HepG2 (cell line): ENCODE results near the gene TMEM117. TPM values are rescaled to one million over a fixed set of nuclear protein-coding genes. Genes with fewer than 3 reads are reported as not detected.

Experiments used
- ATAC-seq: fragments of 200-7000 bp; cut with Tn5 transposase; 3 replicates; pipeline ENCODE4 v1.9.1; 2020; ENCODE audit warnings: mild to moderate bottlenecking, moderate library complexity
- BruUV-seq: library from RNA; stranded (reverse); fragments of 400-500 nt; replicated peaks from 2 replicates; lab custom pipeline; 2021; lab: Mats Ljungman, UMichigan
- CTCF ChIA-PET: fragments of 300-600 bp; formaldehyde crosslinking; extraction: SDS; loops from one replicate; lab custom pipeline; 2021; ENCODE audit warnings: low total read pairs, inconsistent platforms, low intra/inter-chr PET ratio; lab: Yijun Ruan, JAX
- POLR2A ChIA-PET: fragments of 350-600 bp; sonication (Branson Sonifier 250); formaldehyde crosslinking; loops from one replicate; lab custom pipeline; 2020; ENCODE audit warnings: antibody characterized with exemption, inconsistent platforms; lab: Yijun Ruan, JAX
- DNase-seq: peaks from one replicate; pipeline ENCODE4 v3.0.0-alpha.2; 2015; ENCODE audit warnings: low spot score
- FAIRE-seq: peaks from 3 replicates; lab custom pipeline; 2011; peaks lifted over from hg19 to GRCh38; lab: Jason Lieb, UNC
- H2AFZ ChIP-seq: one replicate; pipeline ENCODE4 v1.6.1; 2011; ENCODE audit warnings: low read length, inconsistent platforms
- H3K27ac ChIP-seq: fragments of 300-600 bp; 3 replicates; pipeline ENCODE4 v1.8.0; 2011; ENCODE audit warnings: mixed run types, mild to moderate bottlenecking, mixed read lengths, low read length, inconsistent platforms; ENCODE audit not compliant: insufficient read depth; ENCODE audit errors: extremely low read length
- H3K27me3 ChIP-seq, 2 experiments: fragments of 200-600 bp in 1 of 2; 2 replicates in 1 of 2; 3 replicates in 1 of 2; pipeline versions ENCODE4 v1.6.0 to v1.8.0; 2011; ENCODE audit warnings: low read length in 2 of 2, mild to moderate bottlenecking in 2 of 2, moderate library complexity in 2 of 2, inconsistent platforms in 1 of 2; ENCODE audit not compliant: insufficient read depth in 2 of 2, control insufficient read depth in 1 of 2
- H3K36me3 ChIP-seq, 2 experiments: fragments of 200-600 bp in 1 of 2; replicated peaks in 1 of 2; 2 replicates in 1 of 2; 3 replicates in 1 of 2; pipeline versions ENCODE4 v1.5.1 to v1.8.0; 2011; ENCODE audit warnings: low read length in 2 of 2, inconsistent platforms in 1 of 2; ENCODE audit not compliant: insufficient read depth in 2 of 2, control insufficient read depth in 1 of 2
- H3K4me1 ChIP-seq: 2 replicates; pipeline ENCODE4 v1.5.1; 2012; ENCODE audit warnings: low read length, inconsistent platforms; ENCODE audit not compliant: insufficient read depth
- H3K4me2 ChIP-seq: 2 replicates; pipeline ENCODE4 v1.6.0; 2011; ENCODE audit warnings: low read depth, low read length, inconsistent platforms
- H3K4me3 ChIP-seq, 3 experiments: fragments of 200-600 bp in 1 of 3; sonication (generic), shearing (Covaris generic) in 1 of 3; replicated peaks in 1 of 3; 2 replicates each; pipeline ENCODE4 v1.5.1; 2011 to 2016; ENCODE audit warnings: low read length in 3 of 3, inconsistent platforms in 2 of 3, low read depth in 2 of 3, mild to moderate bottlenecking in 2 of 3, control low read depth in 1 of 3, mixed read lengths in 1 of 3; ENCODE audit not compliant: insufficient read depth in 1 of 3
- H3K79me2 ChIP-seq: one replicate; pipeline ENCODE4 v1.6.1; 2011; ENCODE audit warnings: low read length, inconsistent platforms; ENCODE audit not compliant: insufficient read depth
- H3K9ac ChIP-seq: 2 replicates; pipeline ENCODE4 v1.6.0; 2011; ENCODE audit warnings: mild to moderate bottlenecking, low read depth, low read length, inconsistent platforms; ENCODE audit not compliant: insufficient read depth
- H3K9me3 ChIP-seq: 2 replicates; pipeline ENCODE4 v1.5.1; 2012; ENCODE audit warnings: mild to moderate bottlenecking, low read length
- H4K20me1 ChIP-seq: 2 replicates; pipeline ENCODE4 v1.6.0; 2011; ENCODE audit warnings: inconsistent platforms, mild to moderate bottlenecking, low read length, moderate library complexity; ENCODE audit not compliant: insufficient read depth
- CEBPG ChIP-seq: IDR thresholded peaks from 2 replicates; pipeline ENCODE4 v1.6.1; 2016
- ERF ChIP-seq: IDR thresholded peaks from 2 replicates; pipeline ENCODE4 v1.6.1; 2018; ENCODE audit warnings: missing biosample characterization, missing genetic modification reagents
- GZF1 ChIP-seq: sonication (generic); formaldehyde crosslinking; IDR thresholded peaks from 2 replicates; pipeline ENCODE4 v1.5.1; 2020; ENCODE audit warnings: mild to moderate bottlenecking, missing genetic modification reagents
- NR2F1 ChIP-seq, 2 experiments: fragments of 450-650 bp in 1 of 2; formaldehyde crosslinking in 1 of 2; IDR thresholded peaks; 2 replicates each; pipeline versions ENCODE4 v1.5.0 to v1.6.1; 2016 to 2020; ENCODE audit warnings: mild to moderate bottlenecking in 1 of 2, missing compliant biosample characterization in 1 of 2, missing genetic modification reagents in 1 of 2, moderate library complexity in 1 of 2
- ZNF143 ChIP-seq: sonication (generic); formaldehyde crosslinking; IDR thresholded peaks from 2 replicates; pipeline ENCODE4 v1.4.0; 2020; ENCODE audit warnings: missing genetic modification reagents
- ZNF784 ChIP-seq: sonication (generic); formaldehyde crosslinking; IDR thresholded peaks from 2 replicates; pipeline ENCODE4 v1.5.1; 2020; ENCODE audit warnings: missing genetic modification reagents, mild to moderate bottlenecking, borderline replicate concordance
- ZSCAN21 ChIP-seq: sonication (generic); formaldehyde crosslinking; IDR thresholded peaks from 2 replicates; pipeline ENCODE4 v1.8.0; 2022; ENCODE audit warnings: mild to moderate bottlenecking, missing genetic modification reagents, moderate library complexity, borderline replicate concordance
- WGBS: methylation state at CpG from one replicate; pipeline ENCODE4 v1.1.6; 2017; ENCODE audit warnings: low lambda C conversion rate; 5-methylcytosine and 5-hydroxymethylcytosine counted together
- in situ Hi-C: cut with HindIII; loops from 2 replicates; pipeline ENCODE4 v1.10.0; 2017; ENCODE audit warnings: low pct_unique_long_range_greater_than_20kb; ENCODE audit not compliant: extremely low pct_ligation_motif_present
- intact Hi-C: fragments of 100-400 bp; cut with micrococcal nuclease; formaldehyde crosslinking; loops from one replicate; pipeline ENCODE4 v1.10.0; 2022; ENCODE audit not compliant: unreplicated experiment
- polyA plus RNA-seq, 8 experiments: library from polyadenylated mRNA; depleted of rRNA in 3 of 8; stranded (reverse) in 7 of 8; unstranded in 1 of 8; fragments of >200 nt; fragmentation: Illumina TruSeq in 4 of 8; extraction: Trizol in 4 of 8; gene quantifications; 2 replicates each; pipeline versions ENCODE4 v1.2.1 to v1.2.3, GENCODE V29; 2011 to 2016; ENCODE audit warnings: low read depth in 4 of 8, missing spikeins in 1 of 8, mixed read lengths in 1 of 8; ENCODE audit not compliant: insufficient read depth in 1 of 8
- total RNA-seq, 5 experiments: library from RNA; depleted of rRNA; stranded (reverse); fragments of >200 nt; fragmentation: Illumina TruSeq; extraction: Trizol; gene quantifications; 2 replicates each; pipeline ENCODE4 v1.2.3, GENCODE V29; 2016; ENCODE audit warnings: low read depth in 1 of 5

TMEM117 gene
- total and polyA plus RNA-seq, 2 of the 13 experiments (the other 11 are each of a cell fraction or from before 2014, with no cell fraction given), result 2.8 to 8.5 TPM

GRCh38 chr12:44384136-44384535 is 548.3 kb downstream of the TMEM117 start (continued):
- no peak for TF ChIP-seq ZSCAN21 (CRISPR knock-in tag)

GRCh38 chr12:44385964-44386363 is 550.1 kb downstream of the TMEM117 start:
- H3K9me3 ChIP-seq, result no peaks in the 10 kb centered on the region
- H3K79me2 ChIP-seq, result no peaks in the 10 kb centered on the region
- intact Hi-C loops, result no loop called here
- H3K27ac ChIP-seq, result no peak overlapping the region
- POLR2A ChIA-PET, result no interaction called here
- CTCF ChIA-PET, result no interaction called here
- no peak for FAIRE-seq
- no peak overlapping the region for H3K4me2 ChIP-seq
- no peak overlapping the region for H2AFZ ChIP-seq
- WGBS, result 69% methylated on average over 4 of the region's 4 CpGs
- no peaks in the 10 kb centered on the region for H4K20me1 ChIP-seq
- no TSS peak for BruUV-seq
- H3K9ac ChIP-seq, result no peak overlapping the region
- in situ Hi-C loops, result no loop called here
- no peak for ATAC-seq
- no peak overlapping the region for H3K4me3 ChIP-seq
- no peaks in the 10 kb centered on the region for H3K27me3 ChIP-seq
- TF ChIP-seq GZF1 (CRISPR knock-in tag) (no peak), NR2F1 (CRISPR knock-in tag; IDR thresholded peaks at IDR 0.05) (no peak), ZNF784 (CRISPR knock-in tag) (no peak), ERF (CRISPR knock-in tag) (no peak)
- DNase-seq, result no peak
- no peaks in the 10 kb centered on the region for H3K4me1 ChIP-seq
- H3K36me3 ChIP-seq, result no peaks in the 10 kb centered on the region

GRCh38 chr12:44387581-44387980 is 551.7 kb downstream of the TMEM117 start:
- ChIA-PET POLR2A (no interaction called here), CTCF (no interaction called here)
- in situ Hi-C loops, result no loop called here
- ATAC-seq (no peak), FAIRE-seq (no peak)
- Histone ChIP-seq H3K9me3 (no peaks in the 10 kb centered on the region), H3K4me3 (no peak overlapping the region), H3K79me2 (no peaks in the 10 kb centered on the region), H3K4me2 (no peak overlapping the region), H3K27me3 (no peaks in the 10 kb centered on the region), H3K36me3 (no peaks in the 10 kb centered on the region), H3K27ac (no peak overlapping the region)
- no peak for TF ChIP-seq CEBPG
- no peak for TF ChIP-seq ZNF143 (CRISPR knock-in tag)
- TF ChIP-seq, all 625 proteins: peak for 0
- Histone ChIP-seq H3K4me1 (no peaks in the 10 kb centered on the region), H2AFZ (no peak overlapping the region), H3K9ac (no peak overlapping the region), H4K20me1 (no peaks in the 10 kb centered on the region)
- intact Hi-C loops, result no loop called here
- no peak for DNase-seq
- no TSS peak for BruUV-seq
